GM21723 (cell line): ENCODE data around the gene P3H2.

ENCODE experiments used
- ATAC-seq: cut with Tn5 transposase; IDR thresholded peaks from one replicate; pipeline ENCODE4 v1.9.1; 2021; ENCODE audit warnings: mild to moderate bottlenecking, moderate library complexity; ENCODE audit not compliant: unreplicated experiment

The P3H2 gene

GRCh38 chr3:189907803-189908202, 212.9 kb downstream of the P3H2 start:
- no peak for ATAC-seq
